HepG2 (cell line): ENCODE measurements around the gene ETHE1. TPM values are rescaled to one million over a fixed set of nuclear protein-coding genes. Genes with fewer than 3 reads are reported as not detected.
A peak's percentile ranks its signal among the peaks of the same experiment; 100 is the strongest.

Experiments used
- ATAC-seq: fragments of 200-7000 bp; cut with Tn5 transposase; 3 replicates; pipeline ENCODE4 v1.9.1; 2020; ENCODE audit warnings: mild to moderate bottlenecking, moderate library complexity
- BruUV-seq: library from RNA; stranded (reverse); fragments of 400-500 nt; replicated peaks from 2 replicates; lab custom pipeline; 2021; lab: Mats Ljungman, UMichigan
- CTCF ChIA-PET: fragments of 300-600 bp; formaldehyde crosslinking; extraction: SDS; loops from one replicate; lab custom pipeline; 2021; ENCODE audit warnings: low total read pairs, inconsistent platforms, low intra/inter-chr PET ratio; lab: Yijun Ruan, JAX
- POLR2A ChIA-PET: fragments of 350-600 bp; sonication (Branson Sonifier 250); formaldehyde crosslinking; loops from one replicate; lab custom pipeline; 2020; ENCODE audit warnings: antibody characterized with exemption, inconsistent platforms; lab: Yijun Ruan, JAX
- DNase-seq: peaks from one replicate; pipeline ENCODE4 v3.0.0-alpha.2; 2015; ENCODE audit warnings: low spot score
- FAIRE-seq: peaks from 3 replicates; lab custom pipeline; 2011; peaks lifted over from hg19 to GRCh38; lab: Jason Lieb, UNC
- H2AFZ ChIP-seq: one replicate; pipeline ENCODE4 v1.6.1; 2011; ENCODE audit warnings: low read length, inconsistent platforms
- H3K27ac ChIP-seq: fragments of 300-600 bp; 3 replicates; pipeline ENCODE4 v1.8.0; 2011; ENCODE audit warnings: mixed run types, mild to moderate bottlenecking, mixed read lengths, low read length, inconsistent platforms; ENCODE audit not compliant: insufficient read depth; ENCODE audit errors: extremely low read length
- H3K27me3 ChIP-seq, 2 experiments: fragments of 200-600 bp in 1 of 2; 2 replicates in 1 of 2; 3 replicates in 1 of 2; pipeline versions ENCODE4 v1.6.0 to v1.8.0; 2011; ENCODE audit warnings: low read length in 2 of 2, mild to moderate bottlenecking in 2 of 2, moderate library complexity in 2 of 2, inconsistent platforms in 1 of 2; ENCODE audit not compliant: insufficient read depth in 2 of 2, control insufficient read depth in 1 of 2
- H3K36me3 ChIP-seq, 2 experiments: fragments of 200-600 bp in 1 of 2; replicated peaks in 1 of 2; 2 replicates in 1 of 2; 3 replicates in 1 of 2; pipeline versions ENCODE4 v1.5.1 to v1.8.0; 2011; ENCODE audit warnings: low read length in 2 of 2, inconsistent platforms in 1 of 2; ENCODE audit not compliant: insufficient read depth in 2 of 2, control insufficient read depth in 1 of 2
- H3K4me1 ChIP-seq: 2 replicates; pipeline ENCODE4 v1.5.1; 2012; ENCODE audit warnings: low read length, inconsistent platforms; ENCODE audit not compliant: insufficient read depth
- H3K4me2 ChIP-seq: 2 replicates; pipeline ENCODE4 v1.6.0; 2011; ENCODE audit warnings: low read depth, low read length, inconsistent platforms
- H3K4me3 ChIP-seq, 3 experiments: fragments of 200-600 bp in 1 of 3; sonication (generic), shearing (Covaris generic) in 1 of 3; replicated peaks in 1 of 3; 2 replicates each; pipeline ENCODE4 v1.5.1; 2011 to 2016; ENCODE audit warnings: low read length in 3 of 3, inconsistent platforms in 2 of 3, low read depth in 2 of 3, mild to moderate bottlenecking in 2 of 3, control low read depth in 1 of 3, mixed read lengths in 1 of 3; ENCODE audit not compliant: insufficient read depth in 1 of 3
- H3K79me2 ChIP-seq: one replicate; pipeline ENCODE4 v1.6.1; 2011; ENCODE audit warnings: low read length, inconsistent platforms; ENCODE audit not compliant: insufficient read depth
- H3K9ac ChIP-seq: 2 replicates; pipeline ENCODE4 v1.6.0; 2011; ENCODE audit warnings: mild to moderate bottlenecking, low read depth, low read length, inconsistent platforms; ENCODE audit not compliant: insufficient read depth
- H3K9me3 ChIP-seq: 2 replicates; pipeline ENCODE4 v1.5.1; 2012; ENCODE audit warnings: mild to moderate bottlenecking, low read length
- H4K20me1 ChIP-seq: 2 replicates; pipeline ENCODE4 v1.6.0; 2011; ENCODE audit warnings: inconsistent platforms, mild to moderate bottlenecking, low read length, moderate library complexity; ENCODE audit not compliant: insufficient read depth
- DNMT3B ChIP-seq: conservative IDR thresholded peaks from 2 replicates; pipeline ENCODE4 v1.6.1; 2016; ENCODE audit warnings: missing biosample characterization, control low read depth
- HDAC6 ChIP-seq: fragments of 200-600 bp; sonication (generic); IDR thresholded peaks from 2 replicates; pipeline ENCODE4 v1.7.0; 2017; ENCODE audit warnings: mild to moderate bottlenecking, antibody characterized with exemption, low read length, low read depth
- RARG ChIP-seq: sonication (generic); formaldehyde crosslinking; IDR thresholded peaks from 2 replicates; pipeline ENCODE4 v1.4.0; 2020; ENCODE audit warnings: low read depth, mild to moderate bottlenecking, missing genetic modification reagents
- RBAK ChIP-seq: sonication (generic); formaldehyde crosslinking; IDR thresholded peaks from 2 replicates; pipeline ENCODE4 v1.5.1; 2020; ENCODE audit warnings: mild to moderate bottlenecking, missing genetic modification reagents
- SMC3 ChIP-seq: IDR thresholded peaks from 2 replicates; pipeline ENCODE4 v1.6.1; 2011; ENCODE audit warnings: low read length, improper control_type of control experiment
- ZNF629 ChIP-seq: sonication (generic); formaldehyde crosslinking; conservative IDR thresholded peaks from 2 replicates; pipeline ENCODE4 v1.5.0; 2020; ENCODE audit warnings: missing genetic modification reagents
- WGBS: methylation state at CpG from one replicate; pipeline ENCODE4 v1.1.6; 2017; ENCODE audit warnings: low lambda C conversion rate; 5-methylcytosine and 5-hydroxymethylcytosine counted together
- in situ Hi-C: cut with HindIII; loops from 2 replicates; pipeline ENCODE4 v1.10.0; 2017; ENCODE audit warnings: low pct_unique_long_range_greater_than_20kb; ENCODE audit not compliant: extremely low pct_ligation_motif_present
- intact Hi-C: fragments of 100-400 bp; cut with micrococcal nuclease; formaldehyde crosslinking; loops from one replicate; pipeline ENCODE4 v1.10.0; 2022; ENCODE audit not compliant: unreplicated experiment
- polyA plus RNA-seq, 8 experiments: library from polyadenylated mRNA; depleted of rRNA in 3 of 8; stranded (reverse) in 7 of 8; unstranded in 1 of 8; fragments of >200 nt; fragmentation: Illumina TruSeq in 4 of 8; extraction: Trizol in 4 of 8; gene quantifications; 2 replicates each; pipeline versions ENCODE4 v1.2.1 to v1.2.3, GENCODE V29; 2011 to 2016; ENCODE audit warnings: low read depth in 4 of 8, missing spikeins in 1 of 8, mixed read lengths in 1 of 8; ENCODE audit not compliant: insufficient read depth in 1 of 8
- total RNA-seq, 5 experiments: library from RNA; depleted of rRNA; stranded (reverse); fragments of >200 nt; fragmentation: Illumina TruSeq; extraction: Trizol; gene quantifications; 2 replicates each; pipeline ENCODE4 v1.2.3, GENCODE V29; 2016; ENCODE audit warnings: low read depth in 1 of 5
- TF ChIP-seq, protein P1 (sequence below): sonication (generic); formaldehyde crosslinking; IDR thresholded peaks from 2 replicates; pipeline ENCODE4 v1.4.0; 2020; ENCODE audit warnings: mild to moderate bottlenecking, missing genetic modification reagents

ETHE1 gene
- total and polyA plus RNA-seq, 2 of the 13 experiments (the other 11 are each of a cell fraction or from before 2014, with no cell fraction given), result 32.5 to 58.4 TPM

DNA sequence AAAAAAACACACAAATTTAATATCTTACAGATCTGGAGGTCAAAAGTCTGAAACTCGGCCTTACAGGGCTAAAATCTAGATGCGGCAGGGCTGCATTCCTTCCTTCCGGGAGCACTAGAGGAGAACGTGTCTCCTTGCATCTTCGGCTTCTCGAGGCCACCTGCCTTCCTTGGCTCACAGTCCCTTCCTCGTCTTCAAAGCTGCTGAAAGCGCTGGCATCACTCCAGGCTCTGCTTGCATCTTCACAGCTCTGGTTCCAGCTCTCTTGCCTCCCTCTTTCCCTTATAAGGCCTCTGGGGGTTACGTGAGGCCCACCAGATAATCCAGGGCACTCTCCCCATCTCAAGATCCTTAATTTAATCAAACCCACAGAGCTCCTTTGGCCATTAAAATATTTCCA is 37.8 kb upstream of the ETHE1 start (continued):
- TF ChIP-seq RARG (CRISPR knock-in tag) (no peak), DNMT3B (no peak), HDAC6 (no peak), SMC3 (no peak)

DNA sequence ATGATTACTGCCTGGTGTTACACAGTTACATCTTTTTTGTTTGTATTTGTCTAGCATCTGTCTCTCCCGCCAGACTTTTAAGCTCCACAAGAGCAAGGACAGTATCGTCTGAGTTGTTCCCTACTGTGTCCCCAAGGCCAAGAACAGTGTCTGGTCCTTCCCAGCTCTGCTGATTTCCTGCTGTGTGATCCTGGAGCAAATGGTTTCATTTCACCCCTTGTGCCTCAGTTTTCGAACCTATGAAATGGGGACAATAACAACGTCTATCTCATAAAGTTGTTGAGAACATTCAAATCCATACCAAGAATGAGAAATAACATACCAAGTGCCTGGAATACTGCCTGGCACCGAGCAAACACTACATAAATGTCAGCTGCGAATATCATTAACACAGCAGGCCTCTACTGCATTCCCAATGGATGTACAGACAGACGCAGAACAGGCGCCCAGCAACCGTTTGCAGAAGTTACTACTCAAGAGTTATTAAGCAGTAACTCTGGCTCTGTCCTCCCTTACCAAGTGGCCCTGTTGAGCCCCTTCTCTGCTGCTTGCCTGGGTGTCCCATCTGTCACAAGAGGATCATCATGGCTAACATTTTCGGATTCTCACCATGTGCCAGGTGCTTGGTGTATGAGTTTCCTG is 36.9 kb upstream of the ETHE1 start:
- BruUV-seq, result no TSS peak
- Histone ChIP-seq H3K4me1 (no peaks in the 10 kb centered on the region), H2AFZ (no peak overlapping the region), H3K9me3 (no peaks in the 10 kb centered on the region), H3K79me2 (no peaks in the 10 kb centered on the region), H3K4me3 (no peak overlapping the region), H3K9ac (no peak overlapping the region), H3K27me3 (no peaks in the 10 kb centered on the region), H3K36me3 (peaks cover 1 to 24% of the 10 kb centered on the region in 2 experiments; a peak in 3 of 5 replicates), H3K27ac (no peak overlapping the region), H4K20me1 (no peaks in the 10 kb centered on the region), H3K4me2 (no peak overlapping the region)
- ATAC-seq, result no peak
- CTCF ChIA-PET, result no interaction called here
- no peak for DNase-seq
- 85% methylated on average over 9 of the region's 10 CpGs for WGBS
- TF ChIP-seq, protein P1, sequence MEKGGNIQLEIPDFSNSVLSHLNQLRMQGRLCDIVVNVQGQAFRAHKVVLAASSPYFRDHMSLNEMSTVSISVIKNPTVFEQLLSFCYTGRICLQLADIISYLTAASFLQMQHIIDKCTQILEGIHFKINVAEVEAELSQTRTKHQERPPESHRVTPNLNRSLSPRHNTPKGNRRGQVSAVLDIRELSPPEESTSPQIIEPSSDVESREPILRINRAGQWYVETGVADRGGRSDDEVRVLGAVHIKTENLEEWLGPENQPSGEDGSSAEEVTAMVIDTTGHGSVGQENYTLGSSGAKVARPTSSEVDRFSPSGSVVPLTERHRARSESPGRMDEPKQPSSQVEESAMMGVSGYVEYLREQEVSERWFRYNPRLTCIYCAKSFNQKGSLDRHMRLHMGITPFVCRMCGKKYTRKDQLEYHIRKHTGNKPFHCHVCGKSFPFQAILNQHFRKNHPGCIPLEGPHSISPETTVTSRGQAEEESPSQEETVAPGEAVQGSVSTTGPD, result no peak
- TF ChIP-seq RBAK (no peak), ZNF629 (CRISPR knock-in tag) (peak; percentile 32; the same call in 1 of the 2 replicates)
- POLR2A ChIA-PET, result no interaction called here
- intact Hi-C loops, result no loop called here
- in situ Hi-C loops, result no loop called here
- no peak for FAIRE-seq
